Naive thymus-derived CD8-positive, alpha-beta T cell (primary cell): ENCODE data around the gene AGAP1. TPM values are rescaled to one million over a fixed set of nuclear protein-coding genes. Genes with fewer than 3 reads are reported as not detected.
A peak's percentile ranks its signal among the peaks of the same experiment; 100 is the strongest.
"Not testable (repeated sequence)": the region's sequence is repeated elsewhere in the genome, so short reads cannot be mapped to it uniquely, and the experiment has no call there.

Experiments
- ATAC-seq, 2 donors: fragments of 150-1000 bp; cut with Tn5 transposase in 1 of 2; sonication (Bioruptor Pico), chemical (Tn5 transposase) in 1 of 2; 1 replicate in 1 of 2; 2 replicates in 1 of 2; pipeline ENCODE4 v1.10.0; 2021; ENCODE audit warnings: mild to moderate bottlenecking in 2 of 2, moderate library complexity in 2 of 2
- POLR2A ChIA-PET: fragments of 350-600 bp; sonication (Branson Sonifier 250); formaldehyde crosslinking; loops from one replicate; lab custom pipeline; 2021; ENCODE audit warnings: antibody characterized with exemption; lab: Charles Lee
- DNase-seq, 10 donors: peaks; one replicate each; pipeline versions ENCODE4 v3.0.0 to v3.0.0-alpha.2; 2020 to 2022
- H3K27ac Mint-ChIP-seq, 10 donors: one replicate each; pipeline ENCODE4 v1.8.0; 2020 to 2022; ENCODE audit warnings: mild to moderate bottlenecking in 10 of 10, mixed read lengths in 10 of 10, moderate library complexity in 4 of 10, inconsistent platforms in 1 of 10
- H3K27me3 Mint-ChIP-seq, 5 donors: one replicate each; pipeline ENCODE4 v1.8.0; 2021 to 2022; ENCODE audit warnings: mixed read lengths in 5 of 5
- H3K36me3 Mint-ChIP-seq, 3 donors: one replicate each; pipeline ENCODE4 v1.8.0; 2020 to 2022; ENCODE audit warnings: mixed read lengths in 3 of 3, mild to moderate bottlenecking in 2 of 3, inconsistent platforms in 1 of 3
- H3K4me1 Mint-ChIP-seq, 4 donors: one replicate each; pipeline ENCODE4 v1.8.0; 2021 to 2022; ENCODE audit warnings: mixed read lengths in 4 of 4
- H3K4me3 Mint-ChIP-seq, 10 donors: one replicate each; pipeline ENCODE4 v1.8.0; 2020 to 2022; ENCODE audit warnings: mild to moderate bottlenecking in 10 of 10, mixed read lengths in 10 of 10, moderate library complexity in 6 of 10, inconsistent platforms in 1 of 10
- H3K9me3 Mint-ChIP-seq, 9 donors: one replicate each; pipeline ENCODE4 v1.8.0; 2020 to 2022; ENCODE audit warnings: mixed read lengths in 9 of 9, mild to moderate bottlenecking in 3 of 9, inconsistent platforms in 1 of 9, moderate library complexity in 1 of 9
- polyA plus RNA-seq, 3 donors: library from polyadenylated mRNA; unstranded; fragments of 300-500 nt; fragmentation: Illumina TruSeq; gene quantifications; one replicate each; pipeline ENCODE4 v1.2.3, GENCODE V29; 2021
- total RNA-seq, 8 experiments: library from RNA in 2 of 8; stranded (reverse) in 2 of 8; gene quantifications; one replicate each; pipeline ENCODE4 v1.2.3 and lab custom pipeline; 2021 to 2026

AGAP1 gene
- total and polyA plus RNA-seq, 5 experiments from 2014 or later: 0.03 to 0.52 (median 0.29) TPM; not detected in 1

- H3K4me1 Mint-ChIP-seq: no peaks in the 10 kb centered on the region
- no peaks in the 10 kb centered on the region for H3K36me3 Mint-ChIP-seq
- no peak overlapping the region for H3K27ac Mint-ChIP-seq
- no peak overlapping the region for H3K4me3 Mint-ChIP-seq
- POLR2A ChIA-PET: no interaction called here
- peaks cover 0 to 14% (median 8%) of the 10 kb centered on the region in 5 donors for H3K27me3 Mint-ChIP-seq
- H3K9me3 Mint-ChIP-seq: peaks cover 0 to 13% (median 2%) of the 10 kb centered on the region in 9 donors
- DNase-seq (no peak), ATAC-seq (no peak)
These were observed 105.0 kb downstream of the AGAP1 start for GRCh38 chr2:235598532-235599531.

- no peaks in the 10 kb centered on the region for H3K4me1 Mint-ChIP-seq
- no peak overlapping the region for H3K27ac Mint-ChIP-seq
- no peak for DNase-seq
- peaks cover 0 to 13% (median 2%) of the 10 kb centered on the region in 9 donors for H3K9me3 Mint-ChIP-seq
- POLR2A ChIA-PET: no interaction called here
- H3K36me3 Mint-ChIP-seq: no peaks in the 10 kb centered on the region
- peaks cover 0 to 14% (median 8%) of the 10 kb centered on the region in 5 donors for H3K27me3 Mint-ChIP-seq
- H3K4me3 Mint-ChIP-seq: no peak overlapping the region
- no peak for ATAC-seq
These were observed 105.9 kb downstream of the AGAP1 start for GRCh38 chr2:235599596-235600338.

GRCh38 chr2:235600406-235600805 is 106.6 kb downstream of the AGAP1 start:
- ATAC-seq (no peak), DNase-seq (no peak)
- Mint-ChIP-seq H3K36me3 (no peaks in the 10 kb centered on the region), H3K27ac (no peak overlapping the region), H3K27me3 (peaks cover under 1 to 12% (median 8%) of the 10 kb centered on the region in 5 donors), H3K4me1 (no peaks in the 10 kb centered on the region), H3K4me3 (no peak overlapping the region), H3K9me3 (peaks cover 0 to 13% (median 2%) of the 10 kb centered on the region in 9 donors)
- POLR2A ChIA-PET: no interaction called here

GRCh38 chr2:235600926-235601325 is 107.1 kb downstream of the AGAP1 start:
- peaks cover 0 to 13% (median 2%) of the 10 kb centered on the region in 9 donors for H3K9me3 Mint-ChIP-seq
- no peak overlapping the region for H3K4me3 Mint-ChIP-seq
- DNase-seq (no peak), ATAC-seq (no peak)
- no peaks in the 10 kb centered on the region for H3K36me3 Mint-ChIP-seq
- no peaks in the 10 kb centered on the region for H3K4me1 Mint-ChIP-seq
- H3K27ac Mint-ChIP-seq: no peak overlapping the region
- POLR2A ChIA-PET: no interaction called here
- H3K27me3 Mint-ChIP-seq: peaks cover 2 to 12% (median 8%) of the 10 kb centered on the region in 5 donors

- Mint-ChIP-seq H3K9me3 (peaks cover 0 to 13% (median 2%) of the 10 kb centered on the region in 9 donors), H3K27me3 (peaks cover 2 to 19% (median 8%) of the 10 kb centered on the region in 5 donors), H3K27ac (no peak overlapping the region), H3K36me3 (no peaks in the 10 kb centered on the region), H3K4me3 (no peak overlapping the region), H3K4me1 (no peaks in the 10 kb centered on the region)
- ATAC-seq (no peak), DNase-seq (no peak)
- POLR2A ChIA-PET: no interaction called here
These were observed 108.3 kb downstream of the AGAP1 start for GRCh38 chr2:235601960-235602704.

- H3K36me3 Mint-ChIP-seq, ATAC-seq, POLR2A ChIA-PET, H3K27ac Mint-ChIP-seq, DNase-seq, H3K4me3 Mint-ChIP-seq, H3K4me1 Mint-ChIP-seq: not testable (repeated sequence)
- peaks cover 2 to 22% (median 8%) of the 10 kb centered on the region in 5 donors for H3K27me3 Mint-ChIP-seq
- peaks cover 0 to 13% (median 2%) of the 10 kb centered on the region in 9 donors for H3K9me3 Mint-ChIP-seq
These were observed 109.1 kb downstream of the AGAP1 start for GRCh38 chr2:235602971-235603370.

- H3K27me3 Mint-ChIP-seq: peaks cover 2 to 22% (median 9%) of the 10 kb centered on the region in 5 donors
- peaks cover 0 to 13% (median 2%) of the 10 kb centered on the region in 9 donors for H3K9me3 Mint-ChIP-seq
- no peak overlapping the region for H3K4me3 Mint-ChIP-seq
- no peak for ATAC-seq
- H3K4me1 Mint-ChIP-seq: no peaks in the 10 kb centered on the region
- no peak for DNase-seq
- POLR2A ChIA-PET: no interaction called here
- H3K36me3 Mint-ChIP-seq: no peaks in the 10 kb centered on the region
- H3K27ac Mint-ChIP-seq: no peak overlapping the region
These were observed 109.8 kb downstream of the AGAP1 start for GRCh38 chr2:235603659-235604058.

- Mint-ChIP-seq H3K4me1 (no peaks in the 10 kb centered on the region), H3K27me3 (peaks cover 6 to 23% (median 14%) of the 10 kb centered on the region in 5 donors), H3K27ac (no peak overlapping the region), H3K36me3 (no peaks in the 10 kb centered on the region), H3K9me3 (peaks cover 0 to 13% (median 2%) of the 10 kb centered on the region in 9 donors), H3K4me3 (no peak overlapping the region)
- DNase-seq (no peak), ATAC-seq (no peak)
- POLR2A ChIA-PET: no interaction called here
These were observed 111.6 kb downstream of the AGAP1 start for GRCh38 chr2:235605312-235606003.

GRCh38 chr2:235606004-235606715 is 112.3 kb downstream of the AGAP1 start:
- POLR2A ChIA-PET: no interaction called here
- H3K27me3 Mint-ChIP-seq: peaks cover 6 to 28% (median 16%) of the 10 kb centered on the region in 5 donors

GRCh38 chr2:235607546-235608199 is 113.8 kb downstream of the AGAP1 start:
- POLR2A ChIA-PET: no interaction called here
- no peak overlapping the region for H3K4me3 Mint-ChIP-seq
- H3K4me1 Mint-ChIP-seq: no peaks in the 10 kb centered on the region
- ATAC-seq (no peak), DNase-seq (peak in 1 of 10 donors; percentile 41)
- no peaks in the 10 kb centered on the region for H3K36me3 Mint-ChIP-seq
- peaks cover 6 to 22% (median 16%) of the 10 kb centered on the region in 5 donors for H3K27me3 Mint-ChIP-seq
- H3K27ac Mint-ChIP-seq: no peak overlapping the region
- peaks cover 0 to 9% (median 0%) of the 10 kb centered on the region in 9 donors for H3K9me3 Mint-ChIP-seq

More at GRCh38 chr2:235606004-235606715, 112.3 kb downstream of the AGAP1 start:
- Mint-ChIP-seq H3K4me3 (no peak overlapping the region), H3K27ac (no peak overlapping the region), H3K9me3 (peaks cover 0 to 13% (median 2%) of the 10 kb centered on the region in 9 donors), H3K4me1 (no peaks in the 10 kb centered on the region), H3K36me3 (no peaks in the 10 kb centered on the region)
- DNase-seq (no peak), ATAC-seq (no peak)
